Adipocyte (in vitro differentiated cells): ENCODE results near the gene UTP3.
"Not testable (repeated sequence)": the region's sequence is repeated elsewhere in the genome, so short reads cannot be mapped to it uniquely, and the experiment has no call there.

Source experiments
- DNase-seq: peaks from one replicate; pipeline ENCODE4 v3.0.0-alpha.2; 2015; ENCODE audit warnings: low read depth
- H3K27me3 ChIP-seq: replicated peaks from 2 replicates; pipeline ENCODE4 v1.7.0; 2013; ENCODE audit warnings: mild to moderate bottlenecking, low read length, moderate library complexity; ENCODE audit not compliant: control insufficient read depth, insufficient read depth
- H3K36me3 ChIP-seq: 2 replicates; pipeline ENCODE4 v1.7.0; 2013; ENCODE audit warnings: low read length, mild to moderate bottlenecking, moderate library complexity; ENCODE audit not compliant: control insufficient read depth, insufficient read depth, severe bottlenecking
- H3K4me1 ChIP-seq: 2 replicates; pipeline ENCODE4 v1.7.0; 2013; ENCODE audit warnings: mild to moderate bottlenecking, low read length, moderate library complexity; ENCODE audit not compliant: control insufficient read depth, insufficient read depth
- H3K4me3 ChIP-seq: 2 replicates; pipeline ENCODE4 v1.7.0; 2013; ENCODE audit warnings: mild to moderate bottlenecking, low read length, moderate library complexity
- H3K9ac ChIP-seq: 2 replicates; pipeline ENCODE4 v1.7.0; 2013; ENCODE audit warnings: mild to moderate bottlenecking, low read length, moderate library complexity
- H3K9me3 ChIP-seq: 2 replicates; pipeline ENCODE4 v1.7.0; 2013; ENCODE audit warnings: mild to moderate bottlenecking, low read length, moderate library complexity; ENCODE audit not compliant: control insufficient read depth

The UTP3 gene

GRCh38 chr4:70721747-70722146 lies 33.4 kb downstream of the UTP3 start, which contains the start of gene RUFY3:
Gene RUFY3, plus strand, starts transcription at chr4:70721964. Its CDS starts 610 bp downstream, at chr4:70722574.
- H3K4me1 ChIP-seq = peaks cover 19% of the 10 kb centered on the region
- H3K27me3 ChIP-seq = no peaks in the 10 kb centered on the region
- DNase-seq = peak; percentile 93
- peak within 1 kb of the TSS; percentile 90 for H3K9ac ChIP-seq
- H3K36me3 ChIP-seq = peaks cover 2% of the 10 kb centered on the region
- H3K9me3 ChIP-seq = no peaks in the 10 kb centered on the region
- peak within 1 kb of the TSS; percentile 83 for H3K4me3 ChIP-seq

- H3K27me3 ChIP-seq = no peaks in the 10 kb centered on the region
- DNase-seq = peak; percentile 62
- H3K4me1 ChIP-seq = peaks cover 19% of the 10 kb centered on the region
- peak overlapping the region; percentile 83 for H3K4me3 ChIP-seq
- H3K9me3 ChIP-seq = no peaks in the 10 kb centered on the region
- H3K36me3 ChIP-seq = peaks cover 6% of the 10 kb centered on the region
- peak overlapping the region; percentile 90 for H3K9ac ChIP-seq
Observed at GRCh38 chr4:70722199-70722791, 34.0 kb downstream of the UTP3 start.

- no peak for DNase-seq
- H3K9me3 ChIP-seq = no peaks in the 10 kb centered on the region
- peaks cover 32% of the 10 kb centered on the region for H3K4me1 ChIP-seq
- H3K9ac ChIP-seq = no peak overlapping the region
- peaks cover 6% of the 10 kb centered on the region for H3K36me3 ChIP-seq
- no peaks in the 10 kb centered on the region for H3K27me3 ChIP-seq
- peak overlapping the region; percentile 83 for H3K4me3 ChIP-seq
Observed at GRCh38 chr4:70724463-70724862, 36.1 kb downstream of the UTP3 start.

- Histone ChIP-seq H3K36me3 (peaks cover 6% of the 10 kb centered on the region), H3K9me3 (no peaks in the 10 kb centered on the region), H3K4me1 (peaks cover 32% of the 10 kb centered on the region), H3K4me3 (no peak overlapping the region), H3K27me3 (no peaks in the 10 kb centered on the region), H3K9ac (no peak overlapping the region)
- DNase-seq = no peak
Observed at GRCh38 chr4:70725633-70726032, 37.3 kb downstream of the UTP3 start.

DNA sequence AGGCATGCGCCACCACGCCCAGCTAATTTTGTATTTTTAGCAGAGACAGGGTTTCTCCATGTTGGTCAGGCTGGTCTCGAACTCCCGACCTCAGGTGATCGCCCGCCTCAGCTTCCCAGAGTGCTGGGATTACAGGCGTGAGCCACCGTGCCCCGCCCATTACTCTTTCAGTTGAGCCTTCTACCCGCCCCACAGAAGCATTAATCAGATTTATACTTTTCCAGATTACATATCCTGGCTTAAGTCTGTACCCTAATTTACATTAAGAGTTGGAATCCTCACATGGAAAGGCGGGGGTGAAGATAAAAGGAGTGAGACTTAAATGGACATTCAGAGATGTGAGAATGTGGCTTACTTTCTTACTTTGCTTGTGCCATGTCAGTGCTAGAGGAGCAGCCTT lies 38.2 kb downstream of the UTP3 start:
- H3K36me3 ChIP-seq, DNase-seq, H3K4me3 ChIP-seq, H3K9ac ChIP-seq, H3K27me3 ChIP-seq, H3K9me3 ChIP-seq: not testable (repeated sequence)
- peaks cover 32% of the 10 kb centered on the region for H3K4me1 ChIP-seq

DNA sequence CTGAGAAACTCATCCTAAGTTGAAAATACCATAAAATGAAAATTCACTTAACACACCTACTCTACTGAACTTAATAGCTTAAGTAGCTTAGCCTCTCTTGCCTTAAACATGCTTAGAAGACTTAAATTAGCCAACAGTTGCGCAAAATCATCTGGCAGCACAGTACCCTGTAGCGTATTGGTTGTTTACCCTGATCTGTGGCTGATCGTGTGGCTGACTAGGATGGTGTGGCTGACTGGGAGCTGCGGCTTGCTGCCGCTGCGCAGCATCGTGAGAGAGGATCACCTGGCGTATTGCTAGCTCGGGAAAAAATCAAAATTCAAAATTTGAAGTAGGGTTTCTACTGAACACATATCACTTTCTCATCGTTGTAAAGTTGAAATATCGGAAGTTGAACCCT lies 39.8 kb downstream of the UTP3 start:
- Histone ChIP-seq H3K4me3 (no peak overlapping the region), H3K36me3 (peaks cover 8% of the 10 kb centered on the region), H3K9me3 (no peaks in the 10 kb centered on the region), H3K27me3 (no peaks in the 10 kb centered on the region), H3K4me1 (peaks cover 21% of the 10 kb centered on the region), H3K9ac (no peak overlapping the region)
- no peak for DNase-seq

GRCh38 chr4:70732878-70733277 lies 44.5 kb downstream of the UTP3 start:
- DNase-seq, H3K27me3 ChIP-seq, H3K9me3 ChIP-seq, H3K4me3 ChIP-seq, H3K9ac ChIP-seq, H3K36me3 ChIP-seq: not testable (repeated sequence)
- H3K4me1 ChIP-seq = peaks cover 48% of the 10 kb centered on the region

DNA sequence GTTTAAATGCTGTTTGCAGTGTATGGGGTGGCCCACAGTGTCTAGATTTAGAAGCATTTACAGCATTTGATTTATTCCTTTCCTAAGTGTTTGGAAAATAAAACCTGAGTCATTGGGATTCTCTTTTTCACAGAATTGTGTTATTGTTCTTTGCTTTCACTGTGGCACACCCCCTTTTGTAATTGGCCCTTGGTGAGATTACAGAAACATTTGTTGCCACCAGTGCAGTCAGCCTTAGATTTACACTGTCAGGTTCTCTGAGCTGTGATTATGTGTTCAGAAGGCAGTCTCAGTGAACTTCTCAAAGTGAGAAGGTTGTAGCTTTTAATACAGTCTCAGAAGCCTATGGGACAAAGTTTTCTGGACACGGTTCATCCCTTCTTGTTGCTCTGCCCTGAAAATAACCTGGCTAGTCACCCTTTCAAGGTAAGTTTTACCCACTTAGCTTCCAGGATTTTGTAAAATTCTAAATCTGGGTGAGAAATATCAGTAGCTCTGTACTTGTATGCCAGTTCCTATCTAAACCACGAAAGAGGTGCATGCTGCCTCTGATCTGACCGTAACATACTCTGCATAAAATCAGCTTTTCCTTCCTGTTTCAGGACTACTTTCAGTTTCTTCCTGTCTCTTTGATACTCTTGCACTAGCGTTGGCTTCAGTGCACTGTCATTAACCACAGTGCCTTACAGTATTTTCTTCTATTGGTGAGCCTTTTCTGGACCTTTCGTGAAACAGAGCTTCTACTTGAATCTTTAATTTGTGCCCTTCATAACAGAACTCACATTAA lies 46.0 kb downstream of the UTP3 start:
- peaks cover 36% of the 10 kb centered on the region for H3K4me1 ChIP-seq
- H3K9me3 ChIP-seq = no peaks in the 10 kb centered on the region
- H3K36me3 ChIP-seq = peaks cover 2% of the 10 kb centered on the region
- peak; percentile 56 for DNase-seq
- peak overlapping the region; percentile 81 for H3K9ac ChIP-seq
- peak overlapping the region; percentile 84 for H3K4me3 ChIP-seq
- no peaks in the 10 kb centered on the region for H3K27me3 ChIP-seq

GRCh38 chr4:70734971-70735370 lies 46.6 kb downstream of the UTP3 start:
- peak overlapping the region; percentile 81 for H3K9ac ChIP-seq
- peak overlapping the region; percentile 84 for H3K4me3 ChIP-seq
- H3K9me3 ChIP-seq = no peaks in the 10 kb centered on the region
- no peak for DNase-seq
- H3K27me3 ChIP-seq = no peaks in the 10 kb centered on the region
- peaks cover 36% of the 10 kb centered on the region for H3K4me1 ChIP-seq
- H3K36me3 ChIP-seq = peaks cover 2% of the 10 kb centered on the region

- H3K9ac ChIP-seq, H3K9me3 ChIP-seq, H3K4me3 ChIP-seq, H3K27me3 ChIP-seq, H3K36me3 ChIP-seq: not testable (repeated sequence)
- peaks cover 40% of the 10 kb centered on the region for H3K4me1 ChIP-seq
- peak; percentile 55 for DNase-seq
Observed at GRCh38 chr4:70735915-70736314, 47.6 kb downstream of the UTP3 start.

- no peak overlapping the region for H3K9ac ChIP-seq
- H3K36me3 ChIP-seq = no peaks in the 10 kb centered on the region
- H3K27me3 ChIP-seq = no peaks in the 10 kb centered on the region
- H3K9me3 ChIP-seq = no peaks in the 10 kb centered on the region
- H3K4me1 ChIP-seq = peaks cover 50% of the 10 kb centered on the region
- no peak overlapping the region for H3K4me3 ChIP-seq
- no peak for DNase-seq
Observed at GRCh38 chr4:70737006-70737405, 48.7 kb downstream of the UTP3 start.
